WTC11 (cell line): ENCODE measurements around the gene MEAK7.

ENCODE experiments used
- KAT7 ChIP-seq: sonication (generic); formaldehyde crosslinking; IDR thresholded peaks from 2 replicates; pipeline ENCODE4 v1.8.1; 2023; ENCODE audit warnings: missing genetic modification reagents, mild to moderate bottlenecking, borderline replicate concordance
- NFYB ChIP-seq: sonication (generic); formaldehyde crosslinking; conservative IDR thresholded peaks from 2 replicates; pipeline ENCODE4 v1.8.0; 2022; ENCODE audit warnings: low read depth, missing genetic modification reagents
- TCF7 ChIP-seq: sonication (generic); formaldehyde crosslinking; IDR thresholded peaks from 2 replicates; pipeline ENCODE4 v1.8.0; 2022; ENCODE audit warnings: mild to moderate bottlenecking, low read depth, missing genetic modification reagents, moderate library complexity
- TEAD4 ChIP-seq: sonication (generic); formaldehyde crosslinking; IDR thresholded peaks from 2 replicates; pipeline ENCODE4 v1.8.0; 2022; ENCODE audit warnings: mild to moderate bottlenecking, missing genetic modification reagents
- TF ChIP-seq, protein P1 (sequence below): fragments of 200-600 bp; IDR thresholded peaks from 2 replicates; pipeline ENCODE4 v1.8.0; 2022; ENCODE audit warnings: antibody characterized with exemption
- TF ChIP-seq, protein P2 (sequence below): fragments of 250-450 bp; sonication (Bioruptor Pico); IDR thresholded peaks from 2 replicates; pipeline ENCODE4 v1.9.0; 2021; ENCODE audit warnings: mild to moderate bottlenecking
- TF ChIP-seq, protein P3 (sequence below): sonication (generic); formaldehyde crosslinking; IDR thresholded peaks from 2 replicates; pipeline ENCODE4 v1.8.1; 2022; ENCODE audit warnings: low read depth, mild to moderate bottlenecking, moderate library complexity, missing genetic modification reagents, borderline replicate concordance
- TF ChIP-seq, protein P4 (sequence below): sonication (generic); formaldehyde crosslinking; IDR thresholded peaks from 2 replicates; pipeline ENCODE4 v1.8.1; 2022; ENCODE audit warnings: mild to moderate bottlenecking, moderate library complexity, missing genetic modification reagents

DNA sequence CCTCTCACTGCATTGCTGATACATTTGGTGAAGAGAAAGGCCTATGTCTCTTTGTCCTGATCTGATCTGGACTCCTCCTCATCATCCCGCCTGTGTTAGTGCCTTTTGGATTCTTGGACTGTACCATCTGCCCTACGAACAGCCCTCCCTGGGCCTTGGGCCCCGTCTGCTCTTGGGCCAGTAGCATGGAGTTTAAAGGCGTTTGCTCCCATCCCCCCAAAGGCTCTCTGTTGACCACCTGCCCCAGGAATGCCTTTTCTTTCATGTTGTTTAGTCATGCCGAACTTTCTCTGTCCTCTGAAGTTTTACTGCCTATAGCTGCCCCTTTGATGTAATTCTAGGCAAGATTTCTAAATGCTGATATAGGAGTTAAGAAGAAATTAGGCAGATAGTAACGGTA lies 30.9 kb upstream of the MEAK7 start:
- TF ChIP-seq TCF7 (CRISPR knock-in tag) (no peak), NFYB (CRISPR knock-in tag) (no peak), TEAD4 (no peak), KAT7 (CRISPR knock-in tag) (no peak)
- TF ChIP-seq, protein P1, sequence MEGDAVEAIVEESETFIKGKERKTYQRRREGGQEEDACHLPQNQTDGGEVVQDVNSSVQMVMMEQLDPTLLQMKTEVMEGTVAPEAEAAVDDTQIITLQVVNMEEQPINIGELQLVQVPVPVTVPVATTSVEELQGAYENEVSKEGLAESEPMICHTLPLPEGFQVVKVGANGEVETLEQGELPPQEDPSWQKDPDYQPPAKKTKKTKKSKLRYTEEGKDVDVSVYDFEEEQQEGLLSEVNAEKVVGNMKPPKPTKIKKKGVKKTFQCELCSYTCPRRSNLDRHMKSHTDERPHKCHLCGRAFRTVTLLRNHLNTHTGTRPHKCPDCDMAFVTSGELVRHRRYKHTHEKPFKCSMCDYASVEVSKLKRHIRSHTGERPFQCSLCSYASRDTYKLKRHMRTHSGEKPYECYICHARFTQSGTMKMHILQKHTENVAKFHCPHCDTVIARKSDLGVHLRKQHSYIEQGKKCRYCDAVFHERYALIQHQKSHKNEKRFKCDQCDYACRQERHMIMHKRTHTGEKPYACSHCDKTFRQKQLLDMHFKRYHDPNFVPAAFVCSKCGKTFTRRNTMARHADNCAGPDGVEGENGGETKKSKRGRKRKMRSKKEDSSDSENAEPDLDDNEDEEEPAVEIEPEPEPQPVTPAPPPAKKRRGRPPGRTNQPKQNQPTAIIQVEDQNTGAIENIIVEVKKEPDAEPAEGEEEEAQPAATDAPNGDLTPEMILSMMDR = no peak
- TF ChIP-seq, protein P2, sequence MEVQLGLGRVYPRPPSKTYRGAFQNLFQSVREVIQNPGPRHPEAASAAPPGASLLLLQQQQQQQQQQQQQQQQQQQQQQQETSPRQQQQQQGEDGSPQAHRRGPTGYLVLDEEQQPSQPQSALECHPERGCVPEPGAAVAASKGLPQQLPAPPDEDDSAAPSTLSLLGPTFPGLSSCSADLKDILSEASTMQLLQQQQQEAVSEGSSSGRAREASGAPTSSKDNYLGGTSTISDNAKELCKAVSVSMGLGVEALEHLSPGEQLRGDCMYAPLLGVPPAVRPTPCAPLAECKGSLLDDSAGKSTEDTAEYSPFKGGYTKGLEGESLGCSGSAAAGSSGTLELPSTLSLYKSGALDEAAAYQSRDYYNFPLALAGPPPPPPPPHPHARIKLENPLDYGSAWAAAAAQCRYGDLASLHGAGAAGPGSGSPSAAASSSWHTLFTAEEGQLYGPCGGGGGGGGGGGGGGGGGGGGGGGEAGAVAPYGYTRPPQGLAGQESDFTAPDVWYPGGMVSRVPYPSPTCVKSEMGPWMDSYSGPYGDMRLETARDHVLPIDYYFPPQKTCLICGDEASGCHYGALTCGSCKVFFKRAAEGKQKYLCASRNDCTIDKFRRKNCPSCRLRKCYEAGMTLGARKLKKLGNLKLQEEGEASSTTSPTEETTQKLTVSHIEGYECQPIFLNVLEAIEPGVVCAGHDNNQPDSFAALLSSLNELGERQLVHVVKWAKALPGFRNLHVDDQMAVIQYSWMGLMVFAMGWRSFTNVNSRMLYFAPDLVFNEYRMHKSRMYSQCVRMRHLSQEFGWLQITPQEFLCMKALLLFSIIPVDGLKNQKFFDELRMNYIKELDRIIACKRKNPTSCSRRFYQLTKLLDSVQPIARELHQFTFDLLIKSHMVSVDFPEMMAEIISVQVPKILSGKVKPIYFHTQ (CRISPR knock-in tag) = no peak
- TF ChIP-seq, protein P3, sequence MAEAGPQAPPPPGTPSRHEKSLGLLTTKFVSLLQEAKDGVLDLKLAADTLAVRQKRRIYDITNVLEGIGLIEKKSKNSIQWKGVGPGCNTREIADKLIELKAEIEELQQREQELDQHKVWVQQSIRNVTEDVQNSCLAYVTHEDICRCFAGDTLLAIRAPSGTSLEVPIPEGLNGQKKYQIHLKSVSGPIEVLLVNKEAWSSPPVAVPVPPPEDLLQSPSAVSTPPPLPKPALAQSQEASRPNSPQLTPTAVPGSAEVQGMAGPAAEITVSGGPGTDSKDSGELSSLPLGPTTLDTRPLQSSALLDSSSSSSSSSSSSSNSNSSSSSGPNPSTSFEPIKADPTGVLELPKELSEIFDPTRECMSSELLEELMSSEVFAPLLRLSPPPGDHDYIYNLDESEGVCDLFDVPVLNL (CRISPR knock-in tag) = no peak
- TF ChIP-seq, protein P4, sequence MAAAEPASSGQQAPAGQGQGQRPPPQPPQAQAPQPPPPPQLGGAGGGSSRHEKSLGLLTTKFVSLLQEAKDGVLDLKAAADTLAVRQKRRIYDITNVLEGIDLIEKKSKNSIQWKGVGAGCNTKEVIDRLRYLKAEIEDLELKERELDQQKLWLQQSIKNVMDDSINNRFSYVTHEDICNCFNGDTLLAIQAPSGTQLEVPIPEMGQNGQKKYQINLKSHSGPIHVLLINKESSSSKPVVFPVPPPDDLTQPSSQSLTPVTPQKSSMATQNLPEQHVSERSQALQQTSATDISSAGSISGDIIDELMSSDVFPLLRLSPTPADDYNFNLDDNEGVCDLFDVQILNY (CRISPR knock-in tag) = no peak
